GM23338 (cell line): ENCODE results near the gene HIF1AN. TPM values are rescaled to one million over a fixed set of nuclear protein-coding genes. Genes with fewer than 3 reads are reported as not detected.

Source experiments
- ATAC-seq: fragments of 200-7000 bp; cut with Tn5 transposase; 3 replicates; pipeline ENCODE4 v1.9.1; 2020
- DNase-seq: peaks from one replicate; pipeline ENCODE4 v3.0.0-alpha.2; 2015; ENCODE audit warnings: low spot score
- H2AFZ ChIP-seq: fragments of 200-600 bp; sonication (generic); 2 replicates; pipeline ENCODE4 v1.8.0; 2016; ENCODE audit warnings: antibody characterized with exemption, mild to moderate bottlenecking, moderate library complexity
- H3F3A ChIP-seq: fragments of 200-600 bp; sonication (generic); replicated peaks from 2 replicates; pipeline ENCODE4 v1.8.0; 2017; ENCODE audit warnings: antibody characterized with exemption, mixed run types, low read depth
- H3K27ac ChIP-seq: fragments of 200-600 bp; sonication (generic); 2 replicates; pipeline ENCODE4 v1.6.1; 2016; ENCODE audit warnings: low read depth
- H3K27me3 ChIP-seq: fragments of 200-600 bp; sonication (generic); 2 replicates; pipeline ENCODE4 v1.8.0; 2016; ENCODE audit warnings: mild to moderate bottlenecking, mixed run types, moderate library complexity; ENCODE audit not compliant: insufficient read depth
- H3K36me3 ChIP-seq: fragments of 200-600 bp; sonication (generic); 2 replicates; pipeline ENCODE4 v1.8.0; 2016; ENCODE audit warnings: mild to moderate bottlenecking; ENCODE audit not compliant: insufficient read depth
- H3K4me1 ChIP-seq: fragments of 200-600 bp; sonication (generic); 2 replicates; pipeline ENCODE4 v1.8.0; 2016; ENCODE audit warnings: mild to moderate bottlenecking, moderate library complexity; ENCODE audit not compliant: insufficient read depth
- H3K4me2 ChIP-seq: fragments of 200-600 bp; sonication (generic); 2 replicates; pipeline ENCODE4 v1.7.1; 2017; ENCODE audit warnings: mixed run types
- H3K4me3 ChIP-seq: fragments of 200-600 bp; sonication (generic); 2 replicates; pipeline ENCODE4 v1.6.1; 2016; ENCODE audit warnings: mixed run types
- H3K79me2 ChIP-seq: fragments of 200-600 bp; sonication (generic); replicated peaks from 2 replicates; pipeline ENCODE4 v1.8.0; 2017; ENCODE audit warnings: mild to moderate bottlenecking; ENCODE audit not compliant: insufficient read depth
- H3K9me2 ChIP-seq: fragments of 200-600 bp; sonication (generic); 2 replicates; pipeline ENCODE4 v1.8.0; 2017; ENCODE audit not compliant: insufficient read depth
- H4K20me1 ChIP-seq: fragments of 200-600 bp; sonication (generic); replicated peaks from 2 replicates; pipeline ENCODE4 v1.8.0; 2017; ENCODE audit warnings: mild to moderate bottlenecking; ENCODE audit not compliant: insufficient read depth
- H3K27ac Mint-ChIP-seq: 2 replicates; pipeline ENCODE4 v1.8.0; 2020; ENCODE audit warnings: inconsistent platforms, mild to moderate bottlenecking, moderate library complexity, mixed read lengths
- H3K27me3 Mint-ChIP-seq: 3 replicates; pipeline ENCODE4 v1.8.0; 2022; ENCODE audit warnings: low read depth, mild to moderate bottlenecking, moderate library complexity, mixed read lengths, inconsistent platforms; ENCODE audit not compliant: insufficient read depth, poor library complexity
- H3K36me3 Mint-ChIP-seq: 3 replicates; pipeline ENCODE4 v1.8.0; 2021; ENCODE audit warnings: low read depth, mild to moderate bottlenecking, inconsistent platforms, moderate library complexity, mixed read lengths
- H3K4me1 Mint-ChIP-seq: 3 replicates; pipeline ENCODE4 v1.8.0; 2020; ENCODE audit warnings: mild to moderate bottlenecking, inconsistent platforms, mixed read lengths
- H3K4me3 Mint-ChIP-seq: 3 replicates; pipeline ENCODE4 v1.8.0; 2021; ENCODE audit warnings: moderate library complexity, mild to moderate bottlenecking, inconsistent platforms, mixed read lengths
- H3K9me3 Mint-ChIP-seq: 3 replicates; pipeline ENCODE4 v1.8.0; 2020; ENCODE audit warnings: moderate library complexity, mild to moderate bottlenecking, inconsistent platforms, mixed read lengths
- CREB1 ChIP-seq: fragments of 250-450 bp; sonication (Bioruptor Pico); IDR thresholded peaks from 2 replicates; pipeline ENCODE4 v1.5.0; 2020; ENCODE audit warnings: low read depth, mild to moderate bottlenecking, moderate library complexity
- CTCF ChIP-seq, 2 experiments: fragments of 200-600 bp in 1 of 2; sonication (generic) in 1 of 2; conservative IDR thresholded peaks; 2 replicates each; pipeline versions ENCODE4 v1.5.1 to v1.6.1; 2016 to 2017; ENCODE audit warnings: antibody characterized with exemption in 2 of 2, low read depth in 2 of 2, mild to moderate bottlenecking in 2 of 2, moderate library complexity in 1 of 2
- ETS1 ChIP-seq: IDR thresholded peaks from 2 replicates; pipeline ENCODE4 v1.6.1; 2016; ENCODE audit warnings: antibody characterized with exemption
- EZH2 ChIP-seq: fragments of 200-600 bp; sonication (generic); IDR thresholded peaks from one replicate; pipeline ENCODE4 v1.8.0; 2017; ENCODE audit warnings: antibody characterized with exemption, mild to moderate bottlenecking, low read depth; ENCODE audit not compliant: unreplicated experiment
- EZH2phosphoT487 ChIP-seq: fragments of 200-600 bp; sonication (generic); IDR thresholded peaks from one replicate; pipeline ENCODE4 v1.8.1; 2018; ENCODE audit warnings: antibody characterized with exemption; ENCODE audit not compliant: unreplicated experiment
- JUNB ChIP-seq: IDR thresholded peaks from one replicate; pipeline ENCODE4 v1.6.1; 2016; ENCODE audit warnings: antibody characterized with exemption; ENCODE audit not compliant: unreplicated experiment
- NANOG ChIP-seq: IDR thresholded peaks from 2 replicates; pipeline ENCODE4 v1.6.1; 2016; ENCODE audit warnings: antibody characterized with exemption, borderline replicate concordance
- POLR2AphosphoS5 ChIP-seq: IDR thresholded peaks from 2 replicates; pipeline ENCODE4 v1.6.1; 2016; ENCODE audit warnings: antibody characterized with exemption, low read depth
- REST ChIP-seq: IDR thresholded peaks from one replicate; pipeline ENCODE4 v1.6.1; 2018; ENCODE audit warnings: antibody characterized with exemption; ENCODE audit not compliant: unreplicated experiment
- STAT1 ChIP-seq: IDR thresholded peaks from one replicate; pipeline ENCODE4 v1.6.1; 2016; ENCODE audit warnings: antibody characterized with exemption; ENCODE audit not compliant: unreplicated experiment
- ZNF114 ChIP-seq: fragments of 250-450 bp; sonication (Bioruptor Pico); IDR thresholded peaks from 2 replicates; pipeline ENCODE4 v1.5.0; 2020; ENCODE audit warnings: mild to moderate bottlenecking, moderate library complexity
- ZNF331 ChIP-seq: fragments of 250-450 bp; sonication (Bioruptor Pico); IDR thresholded peaks from 2 replicates; pipeline ENCODE4 v1.5.0; 2020; ENCODE audit warnings: low read depth, mild to moderate bottlenecking, moderate library complexity
- ZNF462 ChIP-seq: fragments of 250-450 bp; sonication (Bioruptor Pico); IDR thresholded peaks from 2 replicates; pipeline ENCODE4 v1.5.0; 2020; ENCODE audit warnings: mild to moderate bottlenecking, moderate library complexity
- polyA plus RNA-seq: library from polyadenylated mRNA; unstranded; fragments of >200 nt; fragmentation: Nextera tagmentation; extraction: Ambion mirVana; gene quantifications from 2 replicates; pipeline ENCODE4 v1.2.1, GENCODE V29; 2016
- total RNA-seq: library from RNA; depleted of rRNA; stranded (reverse); fragments of >200 nt; shearing (Covaris generic); gene quantifications from 2 replicates; pipeline ENCODE4 v1.2.3, GENCODE V29; 2014

The HIF1AN gene
- total and polyA plus RNA-seq, 2 experiments from 2014 or later = 9.9 to 26.3 TPM

- Histone ChIP-seq H3K36me3 (peaks cover 10% of the 10 kb centered on the region; the same call in 1 of the 2 replicates), H2AFZ (peak within 1 kb of the TSS; percentile 96), H3K27ac (no peak within 1 kb of the TSS), H3K79me2 (peaks cover 18% of the 10 kb centered on the region), H3K9me2 (no peaks in the 10 kb centered on the region), H3K4me1 (peaks cover 11% of the 10 kb centered on the region), H3F3A (no peaks in the 10 kb centered on the region), H3K27me3 (no peaks in the 10 kb centered on the region), H3K4me2 (peak within 1 kb of the TSS; percentile 96), H4K20me1 (peaks cover 5% of the 10 kb centered on the region; the same call in 1 of the 2 replicates), H3K4me3 (peak within 1 kb of the TSS; percentile 92)
- H3K4me3 Mint-ChIP-seq = peak within 1 kb of the TSS; percentile 99
- peaks cover 2% of the 10 kb centered on the region for H3K27me3 Mint-ChIP-seq
- H3K36me3 Mint-ChIP-seq = peaks cover 23% of the 10 kb centered on the region
- peaks cover 10% of the 10 kb centered on the region for H3K4me1 Mint-ChIP-seq
- H3K27ac Mint-ChIP-seq = peak within 1 kb of the TSS; percentile 97
- no peaks in the 10 kb centered on the region for H3K9me3 Mint-ChIP-seq
- peak; percentile 94 for DNase-seq
- TF ChIP-seq NANOG (no peak), EZH2phosphoT487 (no peak), ZNF114 (CRISPR knock-in tag) (no peak), STAT1 (no peak), REST (no peak), ZNF331 (CRISPR knock-in tag) (no peak), JUNB (no peak), CTCF (conservative IDR thresholded peaks at IDR 0.05; ENCODE audit: low read depth in 2 of 2) (no peak), CREB1 (peak; percentile 77; the same call in 1 of the 2 replicates), ZNF462 (CRISPR knock-in tag) (no peak), EZH2 (no peak), ETS1 (peak; percentile 59), POLR2AphosphoS5 (peak; percentile 96)
- ATAC-seq = peak; percentile 91
These were observed 6.1 kb upstream of the HIF1AN start, which contains the start of gene NDUFB8 for GRCh38 chr10:100529475-100530298. Gene NDUFB8 (minus strand): TSS chr10:100529871. CDS start chr10:100529851, 20 bp downstream.
